Liver (tissue), 9 donors: Measurements from ENCODE around the gene C1orf21. TPM values are rescaled to one million over a fixed set of nuclear protein-coding genes. Genes with fewer than 3 reads are reported as not detected.

Source experiments
- DNase-seq: peaks from one replicate; pipeline ENCODE4 v3.0.0-alpha.2; 2017; ENCODE audit warnings: low spot score
- H3K27ac ChIP-seq, 2 donors: one replicate each; pipeline ENCODE4 v1.7.0; 2013; ENCODE audit warnings: inconsistent platforms in 2 of 2, low read length in 2 of 2, control low read depth in 1 of 2, low read depth in 1 of 2, mild to moderate bottlenecking in 1 of 2
- H3K27me3 ChIP-seq, 4 donors: one replicate each; pipeline versions ENCODE4 v1.6.1 to v1.7.0; 2013; ENCODE audit warnings: low read length in 3 of 4, inconsistent platforms in 1 of 4, mild to moderate bottlenecking in 1 of 4, moderate library complexity in 1 of 4; ENCODE audit not compliant: control insufficient read depth in 4 of 4, insufficient read depth in 4 of 4
- H3K36me3 ChIP-seq, 4 donors: one replicate each; pipeline versions ENCODE4 v1.6.1 to v1.7.0; 2013; ENCODE audit warnings: low read length in 3 of 4, mild to moderate bottlenecking in 3 of 4, low read depth in 1 of 4, moderate library complexity in 1 of 4; ENCODE audit not compliant: control insufficient read depth in 4 of 4, insufficient read depth in 3 of 4
- H3K4me1 ChIP-seq, 4 donors: one replicate each; pipeline versions ENCODE4 v1.6.1 to v1.7.0; 2013; ENCODE audit warnings: low read length in 3 of 4, mild to moderate bottlenecking in 3 of 4, moderate library complexity in 1 of 4; ENCODE audit not compliant: control insufficient read depth in 4 of 4, insufficient read depth in 4 of 4
- H3K4me3 ChIP-seq, 3 donors: one replicate each; pipeline versions ENCODE4 v1.6.1 to v1.7.0; 2013; ENCODE audit warnings: low read length in 3 of 3, control low read depth in 1 of 3, low read depth in 1 of 3, mild to moderate bottlenecking in 1 of 3
- H3K9ac ChIP-seq, 2 donors: one replicate each; pipeline ENCODE4 v1.7.0; 2013; ENCODE audit warnings: low read length in 2 of 2, mild to moderate bottlenecking in 2 of 2, moderate library complexity in 2 of 2, control low read depth in 1 of 2, low read depth in 1 of 2
- H3K9me3 ChIP-seq, 4 donors: one replicate each; pipeline versions ENCODE4 v1.6.1 to v1.7.0; 2013; ENCODE audit warnings: low read length in 3 of 4; ENCODE audit not compliant: control insufficient read depth in 4 of 4
- ATF3 ChIP-seq: IDR thresholded peaks from 2 replicates; pipeline ENCODE4 v1.6.1; 2016; ENCODE audit warnings: antibody characterized with exemption
- CTCF ChIP-seq: fragments of 150-350 bp; IDR thresholded peaks from 2 replicates; pipeline ENCODE4 v1.5.1; 2017; ENCODE audit warnings: improper control_type of control experiment, low read depth, low read length; ENCODE audit not compliant: missing input control
- EGR1 ChIP-seq, 2 donors: IDR thresholded peaks; 2 replicates each; pipeline ENCODE4 v1.6.1; 2016 to 2018; ENCODE audit warnings: antibody characterized with exemption in 2 of 2, low read depth in 2 of 2
- FOXA1 ChIP-seq: IDR thresholded peaks from 2 replicates; pipeline ENCODE4 v1.6.1; 2016; ENCODE audit warnings: antibody characterized with exemption
- FOXA2 ChIP-seq: IDR thresholded peaks from 2 replicates; pipeline ENCODE4 v1.6.1; 2016; ENCODE audit warnings: antibody characterized with exemption
- GABPA ChIP-seq, 2 donors: IDR thresholded peaks in 1 of 2; conservative IDR thresholded peaks in 1 of 2; 2 replicates each; pipeline ENCODE4 v1.6.1; 2016; ENCODE audit warnings: antibody characterized with exemption in 2 of 2, mild to moderate bottlenecking in 1 of 2, moderate library complexity in 1 of 2
- HNF4A ChIP-seq, 2 donors: conservative IDR thresholded peaks; 2 replicates each; pipeline ENCODE4 v1.6.1; 2016; ENCODE audit warnings: antibody characterized with exemption in 2 of 2, mild to moderate bottlenecking in 2 of 2
- HNF4G ChIP-seq: IDR thresholded peaks from 2 replicates; pipeline ENCODE4 v1.6.1; 2016; ENCODE audit warnings: antibody characterized with exemption
- JUND ChIP-seq, 2 donors: IDR thresholded peaks; 2 replicates each; pipeline ENCODE4 v1.6.1; 2016; ENCODE audit warnings: antibody characterized with exemption in 2 of 2
- MAX ChIP-seq: IDR thresholded peaks from 2 replicates; pipeline ENCODE4 v1.6.1; 2016; ENCODE audit warnings: antibody characterized with exemption
- NR2F2 ChIP-seq: IDR thresholded peaks from 2 replicates; pipeline ENCODE4 v1.6.1; 2016; ENCODE audit warnings: antibody characterized with exemption
- RAD21 ChIP-seq, 2 donors: IDR thresholded peaks; 2 replicates each; pipeline ENCODE4 v1.6.1; 2016; ENCODE audit warnings: antibody characterized with exemption in 2 of 2, mild to moderate bottlenecking in 2 of 2
- REST ChIP-seq: IDR thresholded peaks from 2 replicates; pipeline ENCODE4 v1.6.1; 2016; ENCODE audit warnings: antibody characterized with exemption, mild to moderate bottlenecking
- RXRA ChIP-seq, 2 donors: IDR thresholded peaks; 2 replicates each; pipeline ENCODE4 v1.6.1; 2017 to 2018; ENCODE audit warnings: antibody characterized with exemption in 2 of 2, mild to moderate bottlenecking in 1 of 2
- SP1 ChIP-seq: IDR thresholded peaks from 2 replicates; pipeline ENCODE4 v1.6.1; 2018; ENCODE audit warnings: antibody characterized with exemption, mild to moderate bottlenecking
- TAF1 ChIP-seq: conservative IDR thresholded peaks from 2 replicates; pipeline ENCODE4 v1.6.1; 2016; ENCODE audit warnings: antibody characterized with exemption, mild to moderate bottlenecking
- YY1 ChIP-seq: IDR thresholded peaks from 2 replicates; pipeline ENCODE4 v1.6.1; 2016; ENCODE audit warnings: antibody characterized with exemption, mild to moderate bottlenecking
- ZBTB33 ChIP-seq: IDR thresholded peaks from 2 replicates; pipeline ENCODE4 v1.6.1; 2016; ENCODE audit warnings: antibody characterized with exemption
- WGBS: extraction: QIAGEN DNeasy Blood & Tissue Kit; methylation state at CpG from one replicate; pipeline ENCODE4 v1.1.7; 2013; 5-methylcytosine and 5-hydroxymethylcytosine counted together
- polyA plus RNA-seq, 2 donors: library from polyadenylated mRNA; stranded (reverse) in 1 of 2; unstranded in 1 of 2; fragments of 200-250 nt in 1 of 2; fragments of >200 nt in 1 of 2; fragmentation: Nextera tagmentation in 1 of 2; extraction: Ambion mirVana in 1 of 2; gene quantifications; one replicate each; pipeline versions ENCODE4 v1.2.1 to v1.2.3, GENCODE V29; 2013 to 2015
- total RNA-seq, 2 donors: library from RNA; depleted of rRNA; stranded (reverse); fragments of >200 nt; gene quantifications; one replicate each; pipeline ENCODE4 v1.2.3, GENCODE V29; 2014
- donor health status: healthy.
- donor health status: healthy.
- donor health status: healthy.
- donor health status: healthy.
- donor health status: healthy.

C1orf21 gene
- total and polyA plus RNA-seq, 4 donors: 2.3 to 21.3 (median 13.4) TPM

- TF ChIP-seq CTCF: no peak
- no peak for TF ChIP-seq EGR1 (IDR thresholded peaks at IDR 0.05; ENCODE audit: low read depth in 2 of 2)
- no peak for TF ChIP-seq REST
- TF ChIP-seq RAD21 (IDR thresholded peaks at IDR 0.05): no peak
- no peak for TF ChIP-seq RXRA (IDR thresholded peaks at IDR 0.05)
- no peak for TF ChIP-seq JUND (IDR thresholded peaks at IDR 0.05)
- no peak for TF ChIP-seq MAX
- no peak for TF ChIP-seq HNF4A (conservative IDR thresholded peaks at IDR 0.05)
- TF ChIP-seq FOXA1: no peak
- TF ChIP-seq YY1: no peak
- no peak for TF ChIP-seq NR2F2
- TF ChIP-seq SP1: no peak
- no peak for TF ChIP-seq ATF3
- TF ChIP-seq GABPA (IDR thresholded peaks at IDR 0.05 in 1 of 2, conservative IDR thresholded peaks at IDR 0.05 in 1 of 2): no peak
- TF ChIP-seq ZBTB33: no peak
- TF ChIP-seq TAF1: no peak
- no peak for TF ChIP-seq FOXA2
- no peak for TF ChIP-seq HNF4G
- DNase-seq: no peak
- no peak overlapping the region for H3K9ac ChIP-seq
- no peak overlapping the region for H3K27ac ChIP-seq
- H3K4me3 ChIP-seq: no peak overlapping the region
- H3K36me3 ChIP-seq: no peaks in the 10 kb centered on the region
- H3K9me3 ChIP-seq: no peaks in the 10 kb centered on the region
- H3K27me3 ChIP-seq: no peaks in the 10 kb centered on the region
- H3K4me1 ChIP-seq: no peaks in the 10 kb centered on the region
- 74% methylated on average over 3 of the region's 3 CpGs for WGBS
These were observed 69.4 kb downstream of the C1orf21 start for GRCh38 chr1:184456189-184456588.
